MM.1S (cell line): ENCODE measurements around the gene CACNB2.

Experiments used
- EZH2 ChIP-seq: fragments of 300-600 bp; sonication (generic); optimal IDR thresholded peaks from 2 replicates; pipeline ENCODE3; 2017; ENCODE audit warnings: low read depth, mild to moderate bottlenecking, antibody characterized with exemption, low read length, mixed read lengths
- EZH2phosphoT487 ChIP-seq: fragments of 300-600 bp; sonication (generic); IDR thresholded peaks from 2 replicates; pipeline ENCODE4 v1.6.1; 2018; ENCODE audit warnings: antibody characterized with exemption, low read length
- TF ChIP-seq, protein P1 (sequence below): fragments of 300-600 bp; sonication (generic); IDR thresholded peaks from 2 replicates; pipeline ENCODE4 v1.5.1; 2016; ENCODE audit warnings: antibody characterized with exemption, low read length, mixed read lengths

DNA sequence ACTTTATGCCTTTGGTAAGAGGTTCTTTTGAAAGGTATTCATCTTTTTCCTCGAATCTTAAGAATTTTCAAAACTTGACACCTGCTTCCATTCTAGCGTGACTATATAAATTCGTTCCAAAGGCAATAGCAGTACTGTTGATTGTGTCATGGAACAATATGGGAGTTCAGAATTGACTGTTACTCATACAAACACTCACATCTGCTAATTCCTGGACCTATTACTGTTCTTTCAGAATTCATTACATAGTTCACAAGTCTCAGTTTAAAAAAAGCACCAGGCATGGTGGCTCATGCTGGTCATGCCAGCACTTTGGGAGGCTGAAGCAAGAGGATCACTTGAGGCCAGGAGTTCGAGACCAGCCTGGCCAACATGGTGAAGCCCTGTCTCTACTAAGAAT, 80.9 kb downstream of the CACNB2 start:
- TF ChIP-seq, protein P1, sequence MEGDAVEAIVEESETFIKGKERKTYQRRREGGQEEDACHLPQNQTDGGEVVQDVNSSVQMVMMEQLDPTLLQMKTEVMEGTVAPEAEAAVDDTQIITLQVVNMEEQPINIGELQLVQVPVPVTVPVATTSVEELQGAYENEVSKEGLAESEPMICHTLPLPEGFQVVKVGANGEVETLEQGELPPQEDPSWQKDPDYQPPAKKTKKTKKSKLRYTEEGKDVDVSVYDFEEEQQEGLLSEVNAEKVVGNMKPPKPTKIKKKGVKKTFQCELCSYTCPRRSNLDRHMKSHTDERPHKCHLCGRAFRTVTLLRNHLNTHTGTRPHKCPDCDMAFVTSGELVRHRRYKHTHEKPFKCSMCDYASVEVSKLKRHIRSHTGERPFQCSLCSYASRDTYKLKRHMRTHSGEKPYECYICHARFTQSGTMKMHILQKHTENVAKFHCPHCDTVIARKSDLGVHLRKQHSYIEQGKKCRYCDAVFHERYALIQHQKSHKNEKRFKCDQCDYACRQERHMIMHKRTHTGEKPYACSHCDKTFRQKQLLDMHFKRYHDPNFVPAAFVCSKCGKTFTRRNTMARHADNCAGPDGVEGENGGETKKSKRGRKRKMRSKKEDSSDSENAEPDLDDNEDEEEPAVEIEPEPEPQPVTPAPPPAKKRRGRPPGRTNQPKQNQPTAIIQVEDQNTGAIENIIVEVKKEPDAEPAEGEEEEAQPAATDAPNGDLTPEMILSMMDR = no peak
- no peak for TF ChIP-seq EZH2phosphoT487
- TF ChIP-seq EZH2 = no peak
